HuH-7.5 (cell line): ENCODE results near the gene DNAH10.
A peak's percentile ranks its signal among the peaks of the same experiment; 100 is the strongest.

Experiments used
- DNase-seq: peaks from one replicate; pipeline ENCODE4 v3.0.0; 2011; ENCODE audit warnings: low spot score

Gene DNAH10

GRCh38 chr12:123948796-123949769 is 187.0 kb downstream of the DNAH10 start:
- peak; percentile 61 for DNase-seq

GRCh38 chr12:123949770-123950165 is 187.7 kb downstream of the DNAH10 start:
- no peak for DNase-seq

- no peak for DNase-seq
Measured at GRCh38 chr12:123950476-123951349, 188.6 kb downstream of the DNAH10 start.

GRCh38 chr12:123951467-123951866 is 189.4 kb downstream of the DNAH10 start:
- DNase-seq: no peak

GRCh38 chr12:123952037-123952436 is 189.9 kb downstream of the DNAH10 start:
- no peak for DNase-seq

- DNase-seq: no peak
Measured at GRCh38 chr12:123954647-123955350, 192.7 kb downstream of the DNAH10 start.

GRCh38 chr12:123956249-123956648 is 194.1 kb downstream of the DNAH10 start:
- no peak for DNase-seq

- DNase-seq: no peak
Measured at GRCh38 chr12:123957196-123957595, 195.1 kb downstream of the DNAH10 start.

- no peak for DNase-seq
Measured at GRCh38 chr12:123958462-123958861, 196.4 kb downstream of the DNAH10 start.

- no peak for DNase-seq
Measured at GRCh38 chr12:123958876-123959275, 196.8 kb downstream of the DNAH10 start.

- DNase-seq: no peak
Measured at GRCh38 chr12:123960029-123960735, 198.1 kb downstream of the DNAH10 start.

- DNase-seq: no peak
Measured at GRCh38 chr12:123960856-123961255, 198.8 kb downstream of the DNAH10 start.

- DNase-seq: no peak
Measured at GRCh38 chr12:123961585-123962345, 199.7 kb downstream of the DNAH10 start.

- no peak for DNase-seq
Measured at GRCh38 chr12:123962513-123962912, 200.4 kb downstream of the DNAH10 start.

GRCh38 chr12:123963821-123964220 is 201.7 kb downstream of the DNAH10 start:
- DNase-seq: no peak

- no peak for DNase-seq
Measured at GRCh38 chr12:123965382-123965781, 203.3 kb downstream of the DNAH10 start.

GRCh38 chr12:123966596-123966995 is 204.5 kb downstream of the DNAH10 start:
- DNase-seq: no peak

GRCh38 chr12:123967121-123967586 is 205.1 kb downstream of the DNAH10 start:
- DNase-seq: no peak

- no peak for DNase-seq
Measured at GRCh38 chr12:123971449-123971769, 209.3 kb downstream of the DNAH10 start.

- DNase-seq: peak; percentile 28
Measured at GRCh38 chr12:123971770-123972456, 209.8 kb downstream of the DNAH10 start.
